Omental fat pad (tissue), 4 donors: ENCODE data around the gene HORMAD2. TPM values are rescaled to one million over a fixed set of nuclear protein-coding genes. Genes with fewer than 3 reads are reported as not detected.

Source experiments
- ATAC-seq: fragments of 150-250 bp; one replicate; pipeline ENCODE4 v1.9.1; 2016; ENCODE audit warnings: mild to moderate bottlenecking, moderate library complexity; ENCODE audit not compliant: low FRiP score
- DNase-seq: peaks from one replicate; pipeline ENCODE4 v3.0.0-alpha.2; 2019; ENCODE audit warnings: low spot score
- CTCF ChIP-seq, 3 donors: fragments of 450-650 bp; IDR thresholded peaks; one replicate each; pipeline ENCODE4 v1.5.1; 2016 to 2017; ENCODE audit warnings: antibody characterized with exemption in 3 of 3, mild to moderate bottlenecking in 3 of 3, moderate library complexity in 2 of 3
- total RNA-seq, 4 donors: library from RNA; depleted of rRNA; stranded (reverse); fragments of >200 nt; gene quantifications; one replicate each; pipeline ENCODE4 v1.1.0, GENCODE V29; 2016

Gene HORMAD2
- total RNA-seq, 4 donors from 2014 or later = not detected

GRCh38 chr22:30182350-30182745 is 102.1 kb downstream of the HORMAD2 start:
- no peak for DNase-seq
- no peak for ATAC-seq

GRCh38 chr22:30182815-30183214 is 102.6 kb downstream of the HORMAD2 start:
- no peak for ATAC-seq
- no peak for TF ChIP-seq CTCF (IDR thresholded peaks at IDR 0.05)
- DNase-seq = no peak

More at GRCh38 chr22:30182350-30182745, 102.1 kb downstream of the HORMAD2 start:
- no peak for TF ChIP-seq CTCF (IDR thresholded peaks at IDR 0.05)

- no peak for TF ChIP-seq CTCF (IDR thresholded peaks at IDR 0.05)
- no peak for DNase-seq
- no peak for ATAC-seq
Measured at GRCh38 chr22:30183271-30183670, 103.0 kb downstream of the HORMAD2 start.

- TF ChIP-seq CTCF (IDR thresholded peaks at IDR 0.05) = no peak
- no peak for DNase-seq
Measured at GRCh38 chr22:30183861-30184278, 103.6 kb downstream of the HORMAD2 start.

GRCh38 chr22:30185129-30185528 is 104.9 kb downstream of the HORMAD2 start:
- ATAC-seq (no peak), DNase-seq (no peak)
- no peak for TF ChIP-seq CTCF (IDR thresholded peaks at IDR 0.05)

More at GRCh38 chr22:30183861-30184278, 103.6 kb downstream of the HORMAD2 start:
- ATAC-seq = no peak

GRCh38 chr22:30185549-30185948 is 105.3 kb downstream of the HORMAD2 start:
- TF ChIP-seq CTCF (IDR thresholded peaks at IDR 0.05) = no peak
- no peak for DNase-seq
- no peak for ATAC-seq

GRCh38 chr22:30186041-30186440 is 105.8 kb downstream of the HORMAD2 start:
- no peak for TF ChIP-seq CTCF (IDR thresholded peaks at IDR 0.05)
- ATAC-seq (no peak), DNase-seq (no peak)
